ENCODE results near the gene IFT43.

IFT43 gene

DNA sequence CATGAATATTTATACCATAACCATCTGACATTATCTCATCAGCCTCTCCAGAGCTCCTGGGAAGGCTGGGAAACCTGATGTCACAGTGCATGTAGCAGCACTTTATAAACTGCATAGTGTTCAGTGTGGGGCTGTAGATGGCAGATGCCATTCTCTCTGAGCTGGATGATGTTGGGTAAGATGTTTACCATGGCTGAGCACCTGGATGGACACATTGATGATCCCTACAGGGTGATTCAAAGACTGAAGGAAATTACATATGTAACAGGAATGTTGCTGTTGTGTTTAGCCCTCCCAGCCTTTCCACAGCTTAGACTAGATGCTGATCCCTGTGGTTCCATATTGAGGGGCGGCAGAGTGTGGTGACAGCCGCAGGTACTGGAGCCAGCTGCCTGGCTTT, 37.4 kb downstream of the IFT43 start:
- no peak for DNase-seq

DNA sequence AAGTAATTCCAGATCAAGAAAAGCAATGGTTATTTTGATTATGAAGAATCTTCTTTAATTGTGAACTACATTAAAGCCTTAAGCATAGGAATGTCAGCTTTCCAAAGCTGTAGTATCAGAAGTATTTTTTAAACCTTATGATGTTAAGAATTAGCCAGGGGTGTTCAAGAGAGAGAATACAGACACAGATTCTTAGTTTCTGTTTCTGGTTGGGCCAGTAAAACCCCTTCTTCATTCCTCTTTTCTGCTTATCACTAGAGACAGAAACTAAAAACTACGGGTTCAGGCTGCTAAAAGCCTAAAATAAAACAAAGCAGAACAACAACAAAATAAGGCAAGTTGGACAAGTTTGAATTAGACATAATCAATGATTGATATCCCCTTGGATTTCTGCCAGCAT, 38.2 kb downstream of the IFT43 start:
- no peak for DNase-seq

DNA sequence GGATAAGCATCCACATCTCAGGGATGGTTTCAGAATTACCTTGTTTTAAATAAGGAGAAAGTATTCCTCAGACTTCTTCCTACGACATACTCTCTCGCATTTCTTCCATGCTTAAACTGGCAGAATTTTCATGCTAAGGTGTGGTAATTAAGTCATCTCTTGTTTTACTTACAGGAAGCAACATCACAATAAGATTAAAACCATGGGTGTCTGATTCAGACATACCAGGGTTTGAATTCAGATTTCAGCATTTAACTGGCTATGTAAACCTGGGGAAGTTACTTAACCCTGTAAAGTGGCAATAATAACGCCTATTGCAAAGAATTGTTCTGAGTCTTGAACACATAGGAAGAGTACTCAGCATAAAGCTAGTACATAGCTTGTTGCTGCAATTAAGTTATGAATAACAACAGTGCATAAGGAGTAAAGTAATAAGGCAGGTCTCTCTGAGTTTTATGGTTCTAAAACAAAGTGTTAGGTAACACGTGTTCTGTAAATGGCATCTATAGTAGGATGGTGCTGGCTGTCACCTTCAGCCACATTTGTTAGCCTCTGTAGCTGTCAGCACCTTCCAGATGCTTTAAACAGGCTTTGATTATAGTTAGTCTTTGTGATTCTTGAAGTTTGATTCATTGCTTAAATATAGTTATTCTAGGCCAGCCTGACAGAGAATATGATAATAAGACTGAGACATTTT, 38.8 kb downstream of the IFT43 start:
- no peak for DNase-seq

DNA sequence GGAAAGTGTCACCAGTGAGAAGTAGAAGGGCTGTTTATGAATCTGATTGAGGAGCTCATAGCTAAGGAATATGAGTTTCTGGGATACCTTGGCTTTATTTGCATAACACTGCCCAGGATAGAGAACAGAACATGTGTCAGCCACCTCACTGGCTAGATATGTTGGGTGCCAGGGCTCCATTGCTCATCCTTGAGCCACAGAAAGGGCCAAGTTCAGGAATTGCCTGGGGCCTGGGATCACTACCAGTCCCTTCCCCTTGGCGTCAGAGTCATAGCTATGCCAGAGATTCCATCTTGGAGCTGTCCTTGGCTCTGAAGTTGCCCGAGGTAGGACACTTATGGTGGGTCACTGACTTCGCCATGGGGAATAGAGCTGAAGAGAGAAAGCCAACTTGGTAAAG, 49.0 kb downstream of the IFT43 start:
- no peak for DNase-seq

DNA sequence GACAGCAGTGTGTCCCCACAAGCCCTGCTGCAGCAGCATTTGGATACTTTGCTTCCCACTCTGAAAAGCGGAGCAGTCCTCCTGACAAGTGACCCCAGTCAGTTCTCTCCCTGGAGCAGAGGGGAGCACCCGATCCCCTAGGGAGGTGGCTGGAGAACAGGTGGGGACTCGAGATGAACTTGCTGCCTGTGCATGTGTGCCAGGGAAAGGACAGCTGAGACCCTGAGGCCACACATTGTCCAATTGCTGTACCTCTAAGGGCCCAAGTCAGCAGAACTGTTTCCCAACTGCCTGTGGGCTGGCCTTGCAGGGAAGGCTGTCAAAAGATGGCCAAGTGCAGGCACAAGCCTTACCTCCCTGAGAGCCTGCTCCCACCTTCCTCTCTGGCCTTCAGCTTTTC, 55.1 kb downstream of the IFT43 start:
- no peak for DNase-seq

DNA sequence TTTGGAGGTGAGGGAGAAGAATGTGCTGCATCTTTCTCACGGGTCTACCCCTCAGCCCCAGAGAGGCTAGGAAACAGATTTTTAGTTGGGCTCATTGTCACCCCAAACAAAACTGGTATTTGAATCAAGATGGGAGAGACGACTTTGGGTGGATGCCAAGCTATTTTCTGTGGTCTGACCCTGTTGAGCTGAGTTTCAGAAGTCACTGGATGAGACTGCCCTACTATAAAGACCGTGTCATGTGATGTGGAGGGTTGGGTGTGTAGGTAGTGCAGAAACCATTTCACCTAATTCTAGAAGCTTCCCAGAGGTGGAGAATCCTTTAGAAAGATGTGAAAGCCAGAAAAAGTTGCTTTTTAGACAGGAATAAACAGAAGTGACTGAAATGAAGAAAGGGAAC, 60.2 kb downstream of the IFT43 start:
- DNase-seq, result no peak

DNA sequence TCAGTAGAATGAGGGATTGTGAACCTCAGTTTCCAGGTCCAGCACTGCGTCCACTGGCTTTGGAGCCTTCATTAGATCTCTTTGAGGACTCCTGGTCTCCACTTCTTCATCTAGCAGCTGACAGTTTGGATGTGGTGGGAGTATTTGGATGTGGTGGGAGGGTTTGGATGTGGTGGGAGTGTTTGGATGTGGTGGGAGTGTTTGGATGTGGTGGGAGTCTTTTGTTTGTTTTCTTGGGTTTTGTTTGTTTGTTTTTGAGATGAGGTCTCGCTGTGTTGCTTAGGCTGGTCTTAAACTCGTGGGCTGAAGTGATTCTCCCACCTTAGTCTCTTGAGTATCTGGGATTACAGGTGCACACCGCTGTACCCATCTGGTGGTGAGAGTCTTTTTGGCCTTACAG, 64.7 kb downstream of the IFT43 start:
- no peak for DNase-seq

DNA sequence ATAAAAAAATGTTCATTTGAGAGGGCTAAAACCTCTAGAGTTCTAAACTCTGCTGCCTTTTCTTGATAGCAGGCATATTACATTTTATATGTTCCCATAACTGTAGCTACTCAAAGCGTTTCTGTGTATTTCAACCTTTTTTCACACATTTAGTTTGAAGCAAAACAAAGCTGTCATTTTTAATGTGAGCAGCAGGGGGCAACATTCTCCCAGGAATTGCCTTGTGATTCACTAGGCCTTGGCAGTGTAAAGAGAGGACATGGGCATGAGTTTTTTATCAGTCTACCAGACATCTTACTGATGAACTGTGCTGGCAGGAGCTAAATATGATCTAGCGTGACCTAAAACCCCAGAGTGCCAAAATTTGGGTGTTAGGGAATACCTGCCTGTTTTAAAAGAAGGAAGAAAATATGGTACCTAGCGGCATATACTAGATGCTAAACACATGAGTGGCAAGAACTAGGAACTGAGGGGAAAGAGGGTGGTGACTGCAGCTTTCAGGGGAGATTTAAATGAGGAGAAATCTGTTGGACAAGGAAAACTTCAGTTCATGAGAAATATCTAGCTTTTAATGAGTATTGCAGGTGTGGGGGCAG, 65.3 kb downstream of the IFT43 start:
- peak; percentile 74 for DNase-seq

DNA sequence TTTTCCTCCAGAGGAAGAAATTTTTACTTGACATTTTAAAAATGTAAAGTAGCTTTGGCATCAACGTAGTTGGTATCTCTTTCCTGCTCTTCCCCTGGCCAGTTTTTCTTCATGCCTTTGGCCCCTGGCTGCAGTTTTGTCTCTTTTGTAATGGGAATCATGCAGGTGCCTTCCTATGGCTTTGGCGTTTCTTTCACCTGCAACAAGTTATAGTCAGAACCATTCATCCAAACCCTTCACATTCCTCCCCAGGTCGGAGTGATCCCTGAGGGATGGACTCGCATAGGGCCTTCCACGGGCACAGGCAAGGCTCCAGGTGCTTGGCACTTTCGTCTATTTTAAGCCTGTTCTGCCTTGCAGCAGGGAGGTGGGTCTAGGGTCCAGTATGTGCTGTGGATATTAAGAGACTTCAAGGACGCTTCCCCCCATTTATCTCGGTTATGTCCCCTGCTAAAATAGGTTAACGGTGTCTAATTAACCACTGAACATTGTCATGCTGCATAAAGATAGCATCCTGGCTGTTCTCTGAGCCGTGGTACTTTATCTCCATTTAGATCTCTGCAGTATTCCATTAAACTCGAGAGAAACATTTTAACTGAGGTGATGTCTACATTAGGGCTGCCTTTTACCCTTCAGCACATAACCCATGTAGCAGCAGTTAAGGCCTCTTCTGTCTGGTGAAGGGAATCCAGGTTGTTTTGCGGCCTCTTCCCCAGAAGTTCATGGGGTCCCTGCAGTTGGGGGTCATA, 66.3 kb downstream of the IFT43 start:
- DNase-seq, result no peak

DNA sequence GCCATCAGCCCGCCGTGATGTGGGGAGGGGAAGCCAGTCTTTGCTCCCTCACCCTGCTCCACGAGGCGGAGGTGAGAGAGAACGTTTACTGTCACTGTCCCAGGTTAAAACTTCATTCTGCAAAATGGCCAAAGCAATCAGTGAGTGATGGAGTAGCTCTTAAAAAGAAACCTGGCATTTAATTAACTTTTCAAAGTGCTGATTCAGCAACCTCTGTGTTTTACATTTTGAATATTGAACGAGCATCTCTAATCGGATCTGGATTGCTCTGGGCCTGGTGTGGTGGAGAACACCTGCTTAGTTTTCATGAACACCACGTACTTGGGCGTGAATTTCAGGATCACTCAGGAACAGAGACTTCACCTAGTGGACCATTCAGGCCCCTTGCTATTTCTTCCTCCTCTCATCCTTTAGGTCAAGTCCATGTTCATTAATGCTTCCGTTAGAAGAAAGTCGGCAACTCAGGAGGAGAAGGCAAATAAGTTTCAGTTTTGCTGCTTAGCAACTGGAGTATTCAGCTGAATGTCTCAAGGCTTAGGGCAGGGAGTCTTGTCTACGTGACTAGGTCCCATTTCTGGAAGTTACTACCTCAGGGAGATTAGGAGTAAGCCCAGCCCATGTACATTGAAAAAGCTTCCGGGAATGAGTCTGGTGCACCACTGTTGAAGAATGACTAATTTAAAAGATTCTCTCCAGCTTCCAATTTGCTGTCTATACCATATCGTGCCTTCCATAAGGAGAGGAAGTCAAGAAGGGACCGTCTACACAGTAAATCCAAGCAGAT, 68.2 kb downstream of the IFT43 start:
- DNase-seq, result no peak

DNA sequence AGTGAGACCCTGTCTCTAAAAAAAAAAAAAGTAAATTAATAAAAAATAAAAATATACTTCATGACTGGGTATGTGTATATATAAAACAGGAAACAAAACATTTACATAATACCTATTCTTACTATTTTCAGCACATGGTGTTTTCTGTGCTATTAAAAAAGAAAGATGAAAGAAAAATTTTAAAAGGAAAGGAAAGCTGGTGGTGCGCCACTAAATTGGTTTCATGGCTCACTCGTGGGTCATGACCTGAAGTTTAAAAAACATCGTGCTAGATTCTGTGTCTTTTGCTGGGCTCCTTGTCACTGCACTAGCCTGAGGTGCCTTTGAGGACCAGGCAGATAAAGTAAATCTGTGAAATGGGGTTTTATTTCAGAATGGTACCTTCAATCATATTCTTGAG, 69.8 kb downstream of the IFT43 start:
- no peak for DNase-seq

DNA sequence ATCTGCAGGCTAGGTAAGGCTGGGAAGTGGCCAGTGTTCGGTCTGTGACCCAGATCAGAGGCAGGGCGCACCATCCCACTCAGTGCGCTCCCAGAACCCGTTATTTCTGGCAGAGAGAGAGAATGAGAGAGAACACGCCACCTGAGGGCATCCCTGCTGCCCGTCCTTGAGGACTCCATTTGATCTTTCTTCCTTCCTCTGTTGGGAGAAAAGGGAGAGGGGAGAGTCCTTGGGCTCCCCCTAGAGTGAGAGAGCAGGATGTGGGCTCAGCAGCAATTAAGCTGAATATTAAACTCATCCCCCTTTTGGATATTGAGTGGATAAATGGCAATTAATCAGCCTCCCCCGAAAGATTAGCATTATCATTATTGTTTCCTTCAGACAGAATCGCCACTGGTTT, 70.6 kb downstream of the IFT43 start:
- DNase-seq, result peak; percentile 6

DNA sequence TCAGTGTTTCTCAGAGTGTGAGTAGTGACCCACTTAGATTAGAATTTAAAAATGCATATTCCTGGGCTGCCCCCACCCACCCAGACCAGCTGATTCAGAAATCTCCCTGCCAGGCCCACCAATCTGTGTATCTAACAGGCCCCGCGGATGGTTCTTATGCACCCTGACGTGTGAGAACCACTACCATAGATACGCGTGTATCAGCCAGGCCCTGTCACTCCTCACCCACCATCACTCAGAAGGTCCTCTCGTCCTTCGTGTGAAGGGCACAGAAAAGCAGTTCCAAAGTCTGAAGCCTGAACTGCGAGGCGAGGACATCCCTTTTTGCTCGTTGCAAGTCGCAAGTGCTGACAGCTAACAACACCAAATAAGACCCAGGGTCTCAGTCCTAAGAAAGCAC, 72.4 kb downstream of the IFT43 start:
- DNase-seq, result no peak

DNA sequence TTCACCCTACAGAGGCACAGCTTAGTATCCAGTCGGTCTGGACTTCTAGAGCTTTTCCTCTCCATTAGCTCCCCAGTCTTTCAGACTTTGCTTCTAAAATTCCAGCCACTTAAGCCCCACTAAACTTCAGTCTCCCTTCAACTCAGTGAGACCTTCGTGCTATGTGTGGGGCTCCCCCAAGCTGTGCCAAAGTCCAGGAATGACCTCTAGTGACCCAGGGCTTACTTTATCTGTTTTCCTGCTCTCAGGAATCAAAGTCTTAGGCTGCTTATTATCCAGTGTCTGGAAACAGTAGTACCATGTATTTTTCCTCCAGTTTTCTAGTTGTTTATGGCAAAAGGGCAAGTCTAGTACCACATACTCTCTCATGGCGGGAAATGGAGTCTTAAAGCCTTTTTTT, 77.8 kb downstream of the IFT43 start:
- no peak for DNase-seq

DNA sequence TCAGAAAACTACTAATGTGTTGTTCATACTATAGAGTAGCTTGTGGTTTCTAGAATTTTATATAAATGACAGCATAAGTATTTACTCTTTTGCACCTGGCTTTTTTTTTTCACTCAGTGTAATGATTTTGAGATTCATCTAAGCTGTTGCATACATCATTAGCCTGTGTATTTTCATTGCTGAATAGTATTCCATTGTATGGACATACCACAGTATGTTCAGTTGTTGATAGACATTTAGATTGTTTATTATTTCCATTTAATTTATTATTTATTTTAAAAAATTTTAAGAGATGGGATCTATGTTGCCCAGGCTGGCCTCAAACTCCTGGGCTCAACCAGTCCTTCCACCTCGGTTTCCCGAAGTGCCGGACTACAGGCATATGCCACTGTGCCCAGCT, 80.0 kb downstream of the IFT43 start:
- DNase-seq, result no peak

DNA sequence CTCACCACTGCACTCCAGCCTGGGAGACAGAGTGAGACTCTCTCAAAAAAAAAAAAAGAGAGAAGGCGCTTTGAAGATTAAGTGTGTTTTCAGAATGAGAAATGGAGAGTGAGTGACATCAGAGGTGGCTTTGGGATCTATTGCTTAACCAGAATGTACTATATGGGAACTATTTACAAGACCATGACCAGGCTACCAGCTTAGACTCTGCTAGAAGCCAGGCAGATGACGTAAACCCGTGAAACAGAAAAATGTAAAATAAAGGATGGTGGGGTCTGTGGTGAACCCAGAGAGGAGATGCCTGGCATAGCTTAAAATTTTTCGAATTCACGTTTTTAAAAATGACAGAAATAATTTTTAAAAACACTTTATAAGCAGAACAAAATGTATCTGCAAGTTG, 82.0 kb downstream of the IFT43 start:
- DNase-seq, result no peak

DNA sequence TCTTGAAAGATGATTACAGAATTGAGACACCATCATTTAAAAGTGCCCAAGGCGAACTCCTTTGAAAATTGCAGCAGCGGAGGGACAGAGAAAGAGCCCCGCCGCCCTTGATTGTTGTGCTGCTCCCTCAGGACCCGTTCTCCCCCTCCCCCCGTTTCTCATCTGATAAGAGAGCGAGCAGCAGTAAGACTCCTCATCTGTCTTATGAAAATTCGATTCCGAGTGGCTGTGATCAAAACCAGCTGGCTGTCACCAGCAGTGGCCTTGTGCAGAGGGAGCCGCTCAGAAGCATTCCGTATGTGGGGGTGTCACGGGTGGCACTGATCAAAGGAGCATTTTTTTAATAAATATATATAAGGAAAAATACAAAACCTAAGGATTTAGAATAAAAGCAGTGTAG, 88.2 kb downstream of the IFT43 start:
- no peak for DNase-seq

DNA sequence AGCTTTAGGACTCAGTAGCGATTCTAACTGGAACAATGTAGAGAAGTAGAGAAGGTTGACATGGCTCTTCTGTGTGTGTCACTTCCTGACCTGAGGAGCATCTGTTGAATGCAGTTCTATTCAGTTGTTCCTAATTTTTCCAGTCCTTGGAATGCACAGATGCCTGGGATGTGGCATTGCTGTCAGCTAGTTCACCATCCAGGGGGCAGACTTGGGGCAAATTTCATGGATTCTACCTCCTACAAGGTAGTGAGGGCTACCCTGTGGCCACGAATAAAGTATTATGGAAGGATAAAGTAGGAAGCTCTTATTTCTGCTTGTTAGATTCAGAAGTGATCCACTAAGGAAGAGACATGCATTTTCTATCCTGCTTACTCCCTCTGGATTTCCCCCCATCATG, 91.8 kb downstream of the IFT43 start:
- DNase-seq, result no peak

DNA sequence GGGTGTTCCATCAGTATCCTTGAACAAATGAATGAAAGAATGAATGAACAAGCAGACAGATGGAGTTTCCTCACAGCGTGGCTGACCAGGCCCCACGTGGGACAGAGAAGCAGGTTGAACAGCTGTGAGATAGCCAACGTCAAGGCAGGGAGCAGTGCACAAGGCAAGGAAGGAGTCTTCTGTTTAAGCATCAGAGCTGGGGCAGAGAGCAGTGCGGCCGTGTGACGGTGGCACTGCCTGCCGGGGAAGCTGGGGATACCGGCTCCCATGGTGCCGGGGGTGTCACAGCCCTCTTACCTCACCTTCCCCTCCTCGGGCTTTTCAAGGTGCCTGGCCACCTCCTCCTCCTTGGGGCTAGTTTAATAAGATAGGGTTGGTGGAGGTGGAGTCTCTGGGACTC, 92.9 kb downstream of the IFT43 start:
- DNase-seq, result no peak

DNA sequence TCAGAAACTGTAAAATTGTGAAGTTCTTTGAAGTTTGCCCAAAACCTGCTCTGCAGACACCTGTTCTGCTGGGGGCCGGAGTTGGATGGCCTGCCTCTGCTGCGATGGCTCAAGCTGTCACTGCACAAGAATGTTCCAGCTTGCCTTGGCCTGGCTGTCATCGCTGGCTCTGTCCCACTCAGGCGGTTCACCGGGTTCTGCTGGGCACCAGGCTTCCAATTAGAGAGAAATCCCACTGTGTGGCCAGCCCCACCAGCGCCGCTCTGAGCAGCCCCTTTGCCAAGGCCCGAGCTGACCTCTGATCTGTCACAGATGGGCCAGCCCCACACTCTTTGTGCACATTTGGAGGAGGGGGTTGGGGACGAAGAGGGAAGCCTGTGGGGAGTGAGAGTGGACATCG, 94.5 kb downstream of the IFT43 start:
- DNase-seq, result no peak

DNA sequence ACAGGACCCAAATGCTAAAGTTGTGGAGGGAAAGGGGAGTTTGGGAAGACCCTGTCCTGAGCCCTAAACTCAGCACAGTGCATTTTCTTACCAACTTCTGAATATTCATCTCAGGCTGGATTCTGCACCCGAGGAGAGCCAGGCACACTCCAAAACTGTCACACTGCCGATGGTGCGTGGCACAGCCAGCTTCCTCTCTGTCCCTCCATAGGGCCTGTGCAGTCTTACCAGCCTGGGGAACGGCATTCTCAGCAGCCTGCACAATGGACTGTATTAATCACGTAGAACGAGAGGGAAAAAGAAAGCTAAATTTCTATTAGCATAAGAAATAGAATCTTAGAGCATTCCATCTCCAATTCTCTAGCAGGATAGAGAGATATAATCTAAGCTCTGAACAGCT, 94.9 kb downstream of the IFT43 start:
- DNase-seq, result no peak

DNA sequence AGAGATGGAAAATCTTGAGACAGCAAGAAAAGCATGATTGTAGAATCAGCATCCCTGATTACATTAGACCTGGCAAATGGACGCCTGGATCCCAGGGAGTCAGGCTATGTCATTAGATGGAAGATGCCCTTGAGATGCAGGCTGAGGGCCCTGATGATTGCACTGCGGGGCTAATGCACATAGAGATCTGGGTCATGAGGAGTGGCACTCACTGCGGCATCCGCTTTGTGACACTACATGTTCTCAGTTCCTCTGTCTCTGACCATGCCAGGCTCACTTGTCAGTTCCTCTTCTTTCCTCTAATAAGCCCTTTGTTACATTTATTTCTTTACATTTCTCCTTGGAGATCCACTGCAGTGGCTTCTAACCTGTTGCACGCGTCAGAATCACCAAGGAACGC, 96.1 kb downstream of the IFT43 start:
- DNase-seq, result no peak

Data from OCI-M1 (cell line).